Fibroblast of upper back skin (primary cell): ENCODE results near the gene DUSP1.

Source experiments
- DNase-seq: peaks from one replicate; pipeline ENCODE4 v3.0.0-alpha.2; 2013

DUSP1 gene

DNA sequence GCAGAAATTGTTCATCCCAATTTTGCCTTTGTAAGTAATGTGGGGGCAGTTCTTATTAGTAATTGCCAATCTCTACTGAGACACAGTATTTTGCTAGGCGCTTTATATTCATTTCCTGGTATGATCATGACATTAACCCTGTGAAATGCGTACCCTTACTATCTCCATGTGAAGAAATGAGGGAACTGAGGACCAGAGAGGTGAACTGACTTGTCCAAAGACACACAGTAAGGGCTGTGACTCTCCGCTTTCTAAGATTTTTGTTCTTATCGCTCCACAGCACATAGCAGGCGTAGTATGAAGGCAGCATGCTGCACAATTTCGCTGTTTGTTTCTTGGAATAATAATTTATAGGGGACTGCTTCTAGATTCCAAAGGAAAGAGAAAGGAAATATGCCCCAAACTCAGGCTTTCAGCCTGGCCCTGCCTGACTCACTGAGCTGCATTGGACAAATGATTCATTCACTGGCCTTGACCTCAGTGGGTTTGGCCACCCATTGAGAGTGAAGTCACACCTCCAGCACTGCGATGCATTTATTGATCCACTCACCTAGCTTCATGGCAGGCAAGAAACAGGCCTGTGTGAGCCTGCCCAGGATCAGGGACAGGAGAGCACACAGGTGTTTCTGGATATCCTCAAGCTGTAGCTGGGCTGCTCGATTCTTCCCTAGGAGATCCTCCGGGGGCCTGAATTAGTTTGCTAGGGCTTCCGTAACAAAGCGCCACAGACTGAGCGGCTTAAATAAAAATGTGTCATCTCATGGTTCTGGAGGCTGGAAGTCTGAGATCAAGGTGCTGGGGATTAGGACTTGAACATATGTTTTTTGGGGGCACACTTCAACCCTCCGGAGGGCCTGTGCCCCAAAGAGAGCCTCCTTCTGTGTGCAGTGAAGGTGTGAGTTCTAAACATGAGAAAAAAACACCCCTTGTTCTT lies 7.2 kb upstream of the DUSP1 start:
- peak; percentile 83 for DNase-seq

DNA sequence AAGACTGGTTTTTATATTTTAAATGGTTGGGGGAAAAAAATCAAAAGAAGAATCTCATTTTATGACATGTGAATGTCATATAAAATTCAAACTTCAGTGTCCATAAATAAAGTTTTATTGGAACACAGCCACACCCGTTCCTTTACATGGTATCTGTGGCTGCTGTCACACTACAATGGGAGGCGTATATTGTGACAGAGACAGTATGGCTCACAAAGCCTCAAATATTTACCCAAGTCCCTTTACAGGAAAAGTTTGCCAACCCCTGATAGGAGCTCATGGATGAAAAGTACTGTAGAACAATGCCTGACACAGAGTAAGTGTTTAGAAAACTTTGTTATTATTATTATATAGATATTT lies 5.2 kb upstream of the DUSP1 start:
- no peak for DNase-seq

DNA sequence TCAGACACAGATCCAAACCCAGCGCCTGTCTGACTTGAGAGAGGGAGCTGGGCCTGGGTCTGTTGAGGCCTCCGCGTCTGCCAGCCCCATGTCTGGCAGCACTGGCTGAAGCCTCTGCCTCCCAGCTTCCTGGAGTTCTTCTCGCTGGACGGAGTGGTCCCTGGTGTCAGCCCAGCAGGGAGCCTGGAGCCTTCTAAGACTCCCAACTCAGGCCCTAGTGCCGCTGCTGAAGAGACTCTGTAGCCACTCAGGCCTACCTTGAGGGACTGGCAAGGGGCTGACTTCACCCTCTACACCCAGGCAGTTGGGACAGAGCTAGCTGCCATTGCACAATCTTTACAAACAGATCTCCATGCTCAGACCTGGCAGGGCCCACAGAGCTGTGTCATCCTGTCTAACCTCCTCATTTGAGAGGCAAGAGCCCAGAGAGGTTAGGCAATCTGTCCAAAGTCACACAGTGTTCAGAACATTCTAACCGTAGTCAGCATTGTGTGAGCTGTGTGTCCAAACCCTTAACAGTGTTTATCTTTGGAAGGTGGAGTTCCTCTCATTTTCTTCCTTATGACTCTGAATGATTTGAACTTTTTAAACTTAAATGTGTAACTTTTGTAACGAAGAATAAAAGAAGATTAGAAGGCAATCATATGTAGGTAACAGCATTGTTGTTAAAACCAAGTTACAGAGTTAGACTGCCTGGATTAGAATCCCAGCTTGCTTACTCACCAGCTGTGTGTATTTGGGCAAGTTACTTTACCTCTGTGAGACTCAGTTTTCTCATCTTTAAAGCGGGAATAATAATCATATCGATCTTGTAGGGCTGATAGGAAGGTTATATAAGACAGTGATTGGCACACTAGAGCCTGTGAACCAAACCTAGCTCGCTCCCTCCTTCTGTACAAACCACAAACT lies 4.6 kb upstream of the DUSP1 start:
- peak; percentile 75 for DNase-seq

DNA sequence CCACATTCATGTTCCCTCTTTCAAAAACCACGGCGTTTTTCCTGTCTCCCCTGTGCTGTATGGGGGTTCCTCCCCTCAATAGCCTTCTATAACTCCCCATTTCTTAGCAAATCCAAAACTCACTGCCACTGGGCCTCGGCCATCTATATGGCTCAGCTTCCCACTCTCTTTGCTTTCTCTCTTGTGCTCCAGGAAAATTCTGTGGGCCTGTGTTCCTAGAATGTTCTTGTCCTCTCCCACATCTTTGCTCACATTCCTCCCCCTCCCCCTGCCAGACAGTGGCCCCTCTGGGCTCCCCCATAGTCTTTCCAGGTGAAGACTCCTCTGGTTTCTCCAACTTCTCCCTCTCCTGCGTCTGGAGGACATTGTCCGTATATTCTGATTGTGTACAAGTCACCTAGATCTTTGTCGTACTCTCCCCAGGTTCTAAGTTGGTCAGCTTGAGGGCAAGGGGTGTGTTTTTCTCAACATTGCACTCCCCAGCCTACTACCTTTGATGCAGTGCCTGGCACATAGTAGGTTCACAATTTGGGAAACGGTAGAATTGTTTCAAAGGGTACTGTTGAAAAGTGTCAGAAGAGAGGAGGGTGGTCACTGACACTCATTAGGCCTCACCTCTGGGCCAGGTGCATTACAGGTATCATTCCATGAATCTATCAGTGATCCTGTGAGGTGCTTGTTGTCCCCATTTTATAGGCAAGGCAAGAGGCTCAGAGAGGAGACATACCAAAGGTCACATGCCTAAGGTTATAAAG lies 3.7 kb upstream of the DUSP1 start:
- DNase-seq: no peak

DNA sequence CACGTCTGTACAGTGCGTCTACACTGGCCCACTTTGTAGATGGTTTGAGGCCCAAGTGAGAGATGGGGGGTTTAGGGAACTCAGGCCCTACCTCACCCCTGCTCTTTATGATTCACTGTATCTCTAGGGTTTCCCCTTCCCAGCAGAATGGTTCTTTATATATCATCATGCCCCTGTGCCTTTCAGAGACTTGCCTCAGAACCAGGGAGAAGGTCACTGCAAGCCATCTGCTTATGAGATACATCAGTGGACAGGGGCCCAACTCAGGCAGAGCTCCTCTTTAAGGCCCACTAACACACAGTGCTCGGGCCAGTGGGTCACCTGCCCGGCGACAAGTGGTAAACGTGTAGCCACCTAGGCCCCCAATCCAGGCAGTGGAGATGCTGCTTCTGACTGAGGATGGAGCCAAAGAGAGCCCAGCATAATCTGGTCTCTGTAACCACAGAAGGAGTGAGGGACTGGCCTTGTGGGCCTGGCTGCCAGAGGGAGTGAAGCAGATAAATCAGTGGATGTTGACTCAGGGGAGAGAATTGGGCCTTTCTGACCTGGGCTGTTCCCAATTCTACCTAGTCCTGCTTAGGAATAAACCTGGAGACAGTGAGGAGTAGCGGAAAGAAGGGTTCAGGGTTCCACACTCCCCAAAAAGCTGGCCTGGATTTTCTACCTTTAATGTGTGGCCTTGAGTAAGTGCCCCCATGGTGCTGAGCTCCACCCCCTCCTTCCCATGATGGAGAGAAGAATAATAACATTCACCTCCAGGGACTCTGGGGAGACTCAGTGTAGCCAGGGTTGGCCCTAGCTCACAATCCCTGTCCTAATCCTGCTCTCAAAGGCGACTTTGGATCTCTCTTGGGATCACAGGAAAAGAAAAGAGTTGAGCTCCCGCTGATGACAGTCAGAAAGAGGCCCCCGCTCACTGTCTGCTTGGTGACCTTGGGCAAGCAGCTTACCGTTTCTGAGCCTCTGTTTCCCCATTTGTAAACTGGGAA lies 2.8 kb upstream of the DUSP1 start:
- peak; percentile 43 for DNase-seq

DNA sequence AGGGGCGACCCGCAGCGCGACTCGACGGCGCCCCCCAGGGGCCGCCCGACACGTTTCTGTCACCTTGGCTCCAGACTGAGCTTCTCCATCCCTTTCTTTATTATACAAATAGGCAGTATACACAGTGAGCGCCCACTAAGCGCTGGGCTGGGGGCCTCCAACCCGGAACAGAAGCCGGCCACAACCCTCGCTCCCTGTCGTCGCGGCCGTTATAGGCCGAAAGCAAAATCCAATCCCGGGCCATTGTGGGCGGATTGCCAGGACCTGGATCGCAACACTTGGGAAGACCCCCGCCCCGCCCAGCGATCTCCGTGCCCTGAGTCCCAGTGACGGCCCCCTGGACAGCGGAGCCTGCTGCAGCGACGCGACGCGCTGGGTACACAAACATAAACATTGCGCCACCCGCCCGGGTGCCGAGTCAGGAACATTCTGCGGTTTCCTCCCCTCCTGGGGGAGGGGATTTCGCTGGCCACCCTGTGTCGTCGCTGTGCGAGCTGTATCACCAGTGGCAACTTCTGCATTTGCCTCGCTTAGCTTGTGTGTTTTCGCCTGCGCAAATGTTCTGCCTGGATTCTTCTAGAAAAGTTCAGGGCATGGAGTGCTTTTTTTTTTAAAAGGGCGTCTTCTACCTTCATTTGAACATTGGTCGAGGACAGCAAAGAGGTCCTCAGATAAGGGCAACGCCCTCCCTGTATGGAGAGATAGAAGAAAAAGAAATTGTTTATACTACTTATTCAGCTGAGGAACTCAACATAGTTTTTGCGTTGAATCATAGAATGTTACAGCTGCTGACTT lies 1.3 kb upstream of the DUSP1 start:
- peak; percentile 92 for DNase-seq

DNA sequence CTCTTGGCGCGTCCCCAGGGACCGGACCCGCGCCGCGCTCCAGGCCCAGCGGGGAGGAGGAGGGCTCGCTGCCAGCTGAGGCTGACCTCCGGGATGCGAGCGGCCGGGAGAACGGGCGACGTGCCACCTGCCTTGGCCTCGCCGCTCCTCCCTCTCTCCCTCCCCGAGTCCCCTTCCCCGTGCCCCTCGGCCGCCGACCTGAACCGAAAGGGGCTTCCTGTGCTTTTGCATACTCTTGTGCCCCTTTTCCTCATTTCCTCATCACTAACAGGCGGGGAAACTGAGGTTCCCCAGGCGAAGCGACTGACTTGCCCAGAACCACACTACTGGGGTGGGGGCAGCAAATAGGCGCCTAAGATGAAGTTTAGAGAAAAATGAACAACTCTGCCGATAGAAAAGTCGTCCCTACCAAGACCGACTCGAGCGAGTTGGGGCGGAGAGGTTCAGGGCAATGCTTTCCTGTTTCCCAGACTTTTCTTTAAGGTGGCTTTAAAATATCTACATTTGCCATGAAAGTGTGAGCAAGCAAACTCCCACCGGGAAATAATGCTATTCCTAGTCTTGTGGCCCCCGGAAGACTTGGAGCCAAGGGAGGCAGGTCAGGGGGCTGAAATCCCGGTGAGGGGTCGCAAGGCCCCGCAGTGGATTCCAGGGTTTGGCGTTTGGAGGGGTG lies 580 bp upstream of the DUSP1 start:
- peak; percentile 56 for DNase-seq

DNA sequence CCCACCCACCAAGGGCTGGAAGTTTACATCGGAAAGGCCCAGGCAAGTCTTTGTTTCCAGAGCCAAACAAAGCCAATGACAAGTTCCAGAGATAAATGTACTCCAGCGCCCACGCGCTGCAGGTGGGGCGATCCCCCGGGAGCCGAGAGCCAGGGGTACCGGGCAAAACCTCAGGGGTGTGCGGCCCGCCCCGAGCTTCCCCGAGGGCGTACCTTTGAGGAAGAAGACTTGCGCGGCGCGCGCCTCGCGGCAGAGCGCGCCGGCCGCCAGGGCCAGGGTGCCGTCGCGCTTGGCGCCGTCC lies 671 bp downstream of the DUSP1 start:
- DNase-seq: no peak

GRCh38 chr5:172769616-172770373 lies 1.2 kb downstream of the DUSP1 start:
- no peak for DNase-seq

DNA sequence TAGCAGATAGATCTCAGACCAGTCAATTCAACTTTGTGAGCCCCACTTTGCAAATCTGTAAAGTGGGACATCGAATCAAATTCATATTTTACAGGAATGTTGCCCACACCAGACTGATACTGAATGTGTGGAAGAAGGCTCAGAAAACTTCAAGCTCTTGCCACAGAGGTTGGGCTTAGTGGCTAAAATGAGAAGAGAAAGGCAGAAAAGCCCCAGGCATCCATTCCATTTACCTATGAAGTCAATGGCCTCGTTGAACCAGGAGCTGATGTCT lies 1.7 kb downstream of the DUSP1 start:
- no peak for DNase-seq

DNA sequence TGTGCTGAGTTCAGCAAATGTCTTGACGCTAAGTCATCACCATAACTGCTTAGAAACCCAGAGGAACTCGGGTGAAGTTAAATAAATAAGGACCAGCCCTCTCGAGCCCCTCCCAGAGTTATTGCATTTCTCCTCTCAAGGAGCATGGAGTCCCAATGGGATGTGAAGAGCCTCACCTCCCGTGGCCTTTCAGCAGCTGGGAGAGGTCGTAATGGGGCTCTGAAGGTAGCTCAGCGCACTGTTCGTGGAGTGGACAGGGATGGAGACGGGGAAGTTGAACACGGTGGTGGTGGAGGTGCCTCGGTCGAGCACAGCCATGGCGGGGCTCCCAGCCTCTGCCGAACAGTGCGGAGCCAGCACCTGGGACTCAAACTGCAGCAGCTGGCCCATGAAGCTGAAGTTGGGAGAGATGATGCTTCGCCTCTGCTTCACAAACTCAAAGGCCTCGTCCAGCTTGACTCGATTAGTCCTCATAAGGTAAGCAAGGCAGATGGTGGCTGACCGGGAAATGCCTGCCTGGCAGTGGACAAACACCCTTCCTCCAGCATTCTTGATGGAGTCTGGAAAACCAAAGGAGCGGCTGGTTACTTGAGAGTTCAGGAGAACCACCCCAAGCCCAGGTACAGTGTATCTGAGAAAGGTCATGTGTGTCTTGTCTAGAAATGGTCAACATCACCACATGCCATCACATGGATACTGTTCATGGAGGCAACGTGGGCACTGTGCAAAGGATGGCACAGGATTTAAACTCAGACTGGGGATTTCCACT lies 2.2 kb downstream of the DUSP1 start:
- peak; percentile 61 for DNase-seq

DNA sequence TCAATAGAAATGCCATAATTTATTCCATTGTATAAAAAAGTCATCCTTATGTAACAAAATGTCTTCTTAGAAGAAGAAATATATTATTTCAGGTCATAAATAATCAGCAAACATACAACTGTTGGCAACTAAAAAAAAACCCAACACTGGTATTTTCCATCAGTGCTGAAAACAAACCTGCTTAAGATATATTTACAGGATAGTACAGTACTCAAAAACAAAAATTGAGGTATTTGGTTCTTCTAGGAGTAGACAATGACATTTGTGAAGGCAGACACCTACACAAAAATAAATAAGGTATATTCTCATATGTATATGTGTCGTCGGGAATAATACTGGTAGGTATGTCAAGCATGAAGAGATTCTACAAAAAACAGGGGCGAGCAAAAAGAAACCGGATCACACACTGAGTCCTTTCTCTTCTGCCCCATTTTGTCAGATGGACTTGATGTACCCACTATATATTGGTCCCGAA lies 2.9 kb downstream of the DUSP1 start:
- no peak for DNase-seq

DNA sequence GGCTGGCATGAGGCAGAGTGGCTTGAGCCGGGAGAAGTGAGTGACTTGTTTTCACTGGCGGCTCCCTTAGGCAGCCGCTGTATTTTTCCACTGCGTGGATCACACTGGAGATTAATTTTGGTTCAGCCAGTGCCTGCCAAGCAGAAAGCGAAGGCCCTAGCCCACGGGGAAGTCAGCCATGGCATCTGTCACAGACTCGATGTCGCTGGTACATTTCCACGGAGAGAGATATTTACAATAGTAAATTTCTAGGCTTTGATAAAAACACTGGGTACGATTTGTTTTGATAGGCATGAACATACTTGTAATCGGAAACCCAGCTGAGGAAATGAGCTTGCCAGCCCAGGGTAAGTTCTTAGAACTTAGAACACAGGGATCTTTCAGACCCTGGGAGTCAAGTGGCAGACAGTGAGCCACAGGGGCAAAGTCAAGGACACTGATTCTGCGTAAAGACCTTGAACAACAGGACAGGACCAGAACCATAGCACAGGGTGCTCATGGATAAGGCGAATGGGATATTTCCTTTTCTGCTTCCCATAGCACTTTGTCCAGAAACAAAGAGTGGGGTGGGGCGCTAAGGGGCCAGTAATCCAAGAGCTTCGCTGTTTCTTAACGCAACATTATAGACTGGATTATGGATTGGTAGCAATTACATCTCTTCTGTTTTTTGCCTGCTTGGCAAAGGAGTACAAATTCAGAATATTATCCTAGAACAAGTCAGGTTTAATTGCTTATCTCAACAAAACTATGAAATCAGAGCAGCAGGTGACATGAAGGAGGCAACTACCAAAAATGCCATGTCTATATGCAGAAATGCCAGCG lies 4.5 kb downstream of the DUSP1 start:
- DNase-seq: peak; percentile 53

- no peak for DNase-seq
These were observed 5.2 kb downstream of the DUSP1 start for GRCh38 chr5:172765766-172766286.

DNA sequence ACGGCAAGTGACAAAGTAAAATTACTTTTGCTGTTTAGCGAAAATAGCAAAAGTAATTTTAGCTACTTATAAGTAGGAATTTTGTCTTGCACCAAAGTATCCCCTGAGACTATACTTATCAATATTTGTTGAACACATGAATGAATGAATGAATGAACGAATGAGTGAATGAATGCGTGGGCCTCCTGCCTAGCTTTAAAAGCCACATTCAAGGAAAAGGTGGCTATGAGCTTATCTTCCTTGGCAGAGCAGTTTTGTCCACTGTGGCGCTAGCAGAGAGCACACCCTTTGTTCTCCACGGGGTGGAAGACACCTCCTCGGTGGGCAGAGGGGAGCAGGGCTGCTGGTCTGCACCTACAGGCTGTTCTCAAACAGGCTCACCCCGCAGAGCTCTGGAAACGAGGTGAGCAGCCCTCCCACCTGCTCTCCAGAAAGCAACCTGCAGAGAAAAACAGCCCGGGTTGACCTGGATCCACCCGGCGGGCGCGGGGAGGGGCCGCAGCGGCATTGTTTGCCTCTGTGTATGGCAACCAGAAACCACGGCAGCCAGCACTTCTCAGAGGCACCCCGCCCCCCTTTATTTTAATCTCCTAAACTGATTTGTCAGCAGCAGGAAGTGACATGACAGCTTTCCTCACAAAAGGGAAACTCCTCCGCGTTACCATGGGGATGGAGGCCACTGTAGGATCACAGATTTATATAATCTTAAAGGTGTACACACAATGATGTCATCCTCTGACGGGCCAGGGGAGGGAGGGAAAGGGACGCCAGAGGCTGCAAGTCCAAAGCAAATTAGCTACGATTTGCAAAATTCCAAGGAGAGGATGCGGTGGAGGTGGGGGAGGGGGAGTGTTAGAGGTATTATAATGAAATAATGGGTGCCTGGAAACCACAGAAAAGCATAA lies 5.9 kb downstream of the DUSP1 start:
- peak; percentile 99 for DNase-seq

- no peak for DNase-seq
These were observed 7.9 kb downstream of the DUSP1 start for GRCh38 chr5:172763120-172763464.
